ENCODE measurements around the gene IL33.

Gene IL33

DNA sequence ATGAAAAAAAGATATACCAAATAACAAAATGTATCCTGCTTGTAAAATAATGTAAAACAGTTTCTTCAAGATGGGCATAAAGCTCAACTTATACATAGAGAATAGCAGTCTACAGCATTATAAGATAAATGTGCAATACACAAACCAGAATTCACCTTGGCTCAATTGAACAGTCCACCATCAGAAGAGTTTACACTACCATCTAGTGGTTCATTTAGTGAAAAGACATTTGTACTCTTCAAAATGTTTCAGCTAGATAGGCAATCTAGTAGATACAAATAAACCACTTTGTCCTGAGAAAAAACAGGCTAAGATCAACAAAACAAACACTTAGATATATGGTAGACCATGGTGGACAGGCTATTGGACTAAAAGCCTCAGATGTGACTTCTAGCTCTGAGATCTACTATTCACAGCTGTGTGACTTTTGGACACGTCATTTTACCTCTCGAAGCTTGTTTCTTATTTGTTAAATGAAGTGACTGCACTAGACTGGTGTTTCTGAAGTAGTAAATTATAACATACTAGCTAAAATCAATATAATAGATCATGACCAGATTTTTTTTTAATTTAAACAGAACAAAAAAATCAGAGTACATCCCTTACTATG lies 90.5 kb downstream of the IL33 start:
- DNase-seq: peak; percentile 9
